SK-N-MC (cell line): ENCODE data around the gene GADD45GIP1.
A peak's percentile ranks its signal among the peaks of the same experiment; 100 is the strongest.

Source experiments
- DNase-seq: peaks from one replicate; pipeline ENCODE4 v3.0.0-alpha.2; 2011; ENCODE audit warnings: low read depth, low spot score
- H3K27ac ChIP-seq: fragments of 200-600 bp; sonication (generic); 2 replicates; pipeline ENCODE4 v1.5.1; 2016; ENCODE audit warnings: mixed run types
- H3K36me3 ChIP-seq: fragments of 200-600 bp; sonication (generic); 2 replicates; pipeline ENCODE4 v1.6.1; 2017; ENCODE audit warnings: antibody characterized with exemption, low read length, mixed read lengths; ENCODE audit not compliant: insufficient read depth
- H3K4me3 ChIP-seq: fragments of 200-600 bp; sonication (generic); 2 replicates; pipeline ENCODE4 v1.5.1; 2016
- H3K9ac ChIP-seq: fragments of 200-600 bp; sonication (generic); 2 replicates; pipeline ENCODE4 v1.8.0; 2017; ENCODE audit warnings: mixed run types, mixed read lengths; ENCODE audit not compliant: insufficient read length
- H3K9me3 ChIP-seq: fragments of 200-600 bp; sonication (generic); 2 replicates; pipeline ENCODE4 v1.6.1; 2017; ENCODE audit warnings: low read depth, mild to moderate bottlenecking, antibody characterized with exemption, low read length, moderate library complexity, mixed read lengths
- EZH2 ChIP-seq: fragments of 200-600 bp; sonication (generic); IDR thresholded peaks from one replicate; pipeline ENCODE4 v1.6.1; 2017; ENCODE audit warnings: antibody characterized with exemption
- FOXP2 ChIP-seq: optimal IDR thresholded peaks from 2 replicates; pipeline ENCODE3; 2011; ENCODE audit warnings: mild to moderate bottlenecking, moderate library complexity; ENCODE audit not compliant: insufficient read depth; ENCODE audit errors: extremely low read length, control extremely low read depth
- POLR2AphosphoS5 ChIP-seq: IDR thresholded peaks from 2 replicates; pipeline ENCODE4 v1.6.1; 2012; ENCODE audit warnings: mild to moderate bottlenecking, low read depth, low read length, borderline replicate concordance

Gene GADD45GIP1

GRCh38 chr19:12947702-12948611, 9.1 kb downstream of the GADD45GIP1 start:
- TF ChIP-seq FOXP2 = no peak
- TF ChIP-seq POLR2AphosphoS5 = peak; percentile 11; the same call in 1 of the 2 replicates
- no peak for TF ChIP-seq EZH2
- Histone ChIP-seq H3K4me3 (0 out of 2 replicates have a peak overlapping the region, but pooled peaks have one; percentile 83), H3K9ac (peak overlapping the region; percentile 91), H3K36me3 (peaks cover 81% of the 10 kb centered on the region), H3K9me3 (no peaks in the 10 kb centered on the region), H3K27ac (peak overlapping the region; percentile 94; the same call in 1 of the 2 replicates)
- DNase-seq = no peak

GRCh38 chr19:12946731-12947496, 10.1 kb downstream of the GADD45GIP1 start:
- no peak for DNase-seq
- TF ChIP-seq POLR2AphosphoS5 (no peak; the same call in 1 of the 2 replicates), FOXP2 (no peak), EZH2 (no peak)
- peak overlapping the region; percentile 83 for H3K4me3 ChIP-seq
- H3K9ac ChIP-seq = peak overlapping the region; percentile 91
- H3K27ac ChIP-seq = peak overlapping the region; percentile 94
- peaks cover 83% of the 10 kb centered on the region for H3K36me3 ChIP-seq
- H3K9me3 ChIP-seq = no peaks in the 10 kb centered on the region

- no peak for DNase-seq
- Histone ChIP-seq H3K9ac (peak overlapping the region; percentile 91), H3K9me3 (no peaks in the 10 kb centered on the region), H3K36me3 (peaks cover 86% of the 10 kb centered on the region), H3K27ac (peak overlapping the region; percentile 94), H3K4me3 (peak overlapping the region; percentile 83)
- no peak for TF ChIP-seq EZH2
- TF ChIP-seq POLR2AphosphoS5 = no peak
- no peak for TF ChIP-seq FOXP2
Observed at GRCh38 chr19:12946092-12946721, 10.8 kb downstream of the GADD45GIP1 start.

DNA sequence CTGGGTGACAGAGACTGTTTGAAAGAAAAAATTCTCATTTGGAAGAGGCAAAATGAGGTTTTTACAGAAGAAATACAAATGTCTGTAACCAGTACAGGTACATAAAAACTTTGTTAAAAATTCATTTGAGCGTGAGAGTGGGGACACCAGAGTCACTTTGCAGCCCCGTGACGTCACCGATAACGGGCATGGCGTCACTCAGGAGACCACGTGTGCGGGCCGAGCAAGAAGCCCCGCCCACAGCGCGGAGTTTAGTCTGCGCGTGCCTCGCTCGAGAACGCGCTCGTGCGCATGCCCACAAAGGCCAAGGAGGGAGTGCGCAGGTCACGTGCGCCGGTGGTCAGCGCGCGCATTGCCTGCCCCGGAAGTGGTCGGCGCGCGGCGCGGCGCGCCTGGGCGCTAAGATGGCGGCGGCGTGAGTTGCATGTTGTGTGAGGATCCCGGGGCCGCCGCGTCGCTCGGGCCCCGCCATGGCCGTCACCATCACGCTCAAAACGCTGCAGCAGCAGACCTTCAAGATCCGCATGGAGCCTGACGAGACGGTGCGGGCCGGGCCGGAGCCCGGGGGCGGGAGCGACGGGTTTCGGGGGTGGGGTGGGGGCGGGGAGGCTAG, 11.4 kb downstream of the GADD45GIP1 start, which contains the start of gene RAD23A:
Gene RAD23A, plus strand, starts transcription at position 384 of the 613 bp plus-strand sequence. Its CDS starts 87 bp downstream, at position 471.
- Histone ChIP-seq H3K9me3 (no peaks in the 10 kb centered on the region), H3K36me3 (peaks cover 86% of the 10 kb centered on the region), H3K27ac (peak within 1 kb of the TSS; percentile 94), H3K4me3 (peak within 1 kb of the TSS; percentile 83), H3K9ac (peak within 1 kb of the TSS; percentile 91)
- TF ChIP-seq POLR2AphosphoS5 (peak; percentile 92), EZH2 (no peak), FOXP2 (no peak)
- peak; percentile 91 for DNase-seq

GRCh38 chr19:12944104-12944674, 12.8 kb downstream of the GADD45GIP1 start:
- Histone ChIP-seq H3K9me3 (no peaks in the 10 kb centered on the region), H3K36me3 (peaks cover 86% of the 10 kb centered on the region), H3K27ac (peak overlapping the region; percentile 87), H3K9ac (no peak overlapping the region), H3K4me3 (no peak overlapping the region)
- no peak for TF ChIP-seq FOXP2
- TF ChIP-seq POLR2AphosphoS5 = no peak
- TF ChIP-seq EZH2 = no peak
- DNase-seq = no peak

DNA sequence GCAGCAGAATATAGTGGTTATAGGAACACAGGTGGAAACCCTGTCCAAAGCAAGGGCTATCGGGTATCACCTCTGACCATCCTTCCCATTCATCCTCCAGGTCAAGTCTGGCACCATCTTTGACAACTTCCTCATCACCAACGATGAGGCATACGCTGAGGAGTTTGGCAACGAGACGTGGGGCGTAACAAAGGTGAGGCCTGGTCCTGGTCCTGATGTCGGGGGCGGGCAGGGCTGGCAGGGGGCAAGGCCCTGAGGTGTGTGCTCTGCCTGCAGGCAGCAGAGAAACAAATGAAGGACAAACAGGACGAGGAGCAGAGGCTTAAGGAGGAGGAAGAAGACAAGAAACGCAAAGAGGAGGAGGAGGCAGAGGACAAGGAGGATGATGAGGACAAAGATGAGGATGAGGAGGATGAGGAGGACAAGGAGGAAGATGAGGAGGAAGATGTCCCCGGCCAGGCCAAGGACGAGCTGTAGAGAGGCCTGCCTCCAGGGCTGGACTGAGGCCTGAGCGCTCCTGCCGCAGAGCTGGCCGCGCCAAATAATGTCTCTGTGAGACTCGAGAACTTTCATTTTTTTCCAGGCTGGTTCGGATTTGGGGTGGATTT, 13.5 kb downstream of the GADD45GIP1 start:
- no peak overlapping the region for H3K9ac ChIP-seq
- H3K4me3 ChIP-seq = no peak overlapping the region
- peaks cover 82% of the 10 kb centered on the region for H3K36me3 ChIP-seq
- DNase-seq = no peak
- H3K9me3 ChIP-seq = no peaks in the 10 kb centered on the region
- peak overlapping the region; percentile 87; the same call in 1 of the 2 replicates for H3K27ac ChIP-seq
- TF ChIP-seq FOXP2 (no peak), POLR2AphosphoS5 (peak; percentile 22; the same call in 1 of the 2 replicates)

DNA sequence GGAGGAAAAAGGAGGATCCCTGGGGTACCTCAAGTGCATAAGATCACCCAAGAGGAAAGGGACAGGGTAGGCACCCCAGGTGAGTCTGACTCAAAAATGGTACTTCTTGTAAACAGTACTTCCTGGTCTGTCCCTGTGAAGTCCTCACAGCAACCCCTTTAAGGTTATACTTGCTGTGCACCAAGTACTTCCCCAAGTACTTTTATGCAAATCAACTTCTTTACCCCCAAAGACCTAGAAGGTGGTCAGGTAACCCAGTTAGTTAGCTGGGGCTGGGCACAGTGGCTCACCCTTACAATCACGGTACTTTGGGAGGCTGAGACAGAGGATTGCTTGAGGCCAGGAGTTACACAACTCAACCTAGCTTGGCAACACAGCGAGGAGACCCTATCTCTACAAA, 16.1 kb downstream of the GADD45GIP1 start:
- no peak for DNase-seq
- H3K36me3 ChIP-seq = peaks cover 62% of the 10 kb centered on the region
- H3K4me3 ChIP-seq = peak overlapping the region; percentile 94
- no peaks in the 10 kb centered on the region for H3K9me3 ChIP-seq
- no peak overlapping the region for H3K9ac ChIP-seq
- peak overlapping the region; percentile 26; the same call in 1 of the 2 replicates for H3K27ac ChIP-seq
- no peak for TF ChIP-seq POLR2AphosphoS5
- TF ChIP-seq FOXP2 = no peak
- TF ChIP-seq EZH2 = no peak
